T-helper 17 cell (primary cell): ENCODE data around the gene BCLAF3. TPM values are rescaled to one million over a fixed set of nuclear protein-coding genes. Genes with fewer than 3 reads are reported as not detected.

Experiments
- ATAC-seq: fragments of 150-1000 bp; cut with Tn5 transposase; 2 replicates; pipeline ENCODE4 v1.10.0; 2021; ENCODE audit warnings: mild to moderate bottlenecking, moderate library complexity
- DNase-seq, 3 donors: peaks; one replicate each; pipeline versions ENCODE4 v3.0.0 to v3.0.0-alpha.2; 2020 to 2021
- H3K9me3 ChIP-seq: one replicate; pipeline ENCODE4 v1.7.0; 2013; ENCODE audit warnings: low read length, mild to moderate bottlenecking; ENCODE audit not compliant: control insufficient read depth, poor library complexity, severe bottlenecking
- H3K27ac Mint-ChIP-seq: one replicate; pipeline ENCODE4 v1.8.0; 2022; ENCODE audit warnings: mild to moderate bottlenecking, moderate library complexity, mixed read lengths
- H3K27me3 Mint-ChIP-seq: one replicate; pipeline ENCODE4 v1.8.0; 2022; ENCODE audit warnings: mixed read lengths
- H3K36me3 Mint-ChIP-seq: one replicate; pipeline ENCODE4 v1.8.0; 2022; ENCODE audit warnings: low read depth, mixed read lengths
- H3K4me1 Mint-ChIP-seq: one replicate; pipeline ENCODE4 v1.8.0; 2022; ENCODE audit warnings: mild to moderate bottlenecking, mixed read lengths
- H3K4me3 Mint-ChIP-seq: one replicate; pipeline ENCODE4 v1.8.0; 2022; ENCODE audit warnings: mild to moderate bottlenecking, moderate library complexity, mixed read lengths
- total RNA-seq, 4 donors: library from RNA in 2 of 4; stranded (reverse) in 2 of 4; gene quantifications; one replicate each; pipeline ENCODE4 v1.2.3 and lab custom pipeline; 2022 to 2026

BCLAF3 gene
- total RNA-seq, 2 donors from 2014 or later: 6.7 to 10.0 TPM

DNA sequence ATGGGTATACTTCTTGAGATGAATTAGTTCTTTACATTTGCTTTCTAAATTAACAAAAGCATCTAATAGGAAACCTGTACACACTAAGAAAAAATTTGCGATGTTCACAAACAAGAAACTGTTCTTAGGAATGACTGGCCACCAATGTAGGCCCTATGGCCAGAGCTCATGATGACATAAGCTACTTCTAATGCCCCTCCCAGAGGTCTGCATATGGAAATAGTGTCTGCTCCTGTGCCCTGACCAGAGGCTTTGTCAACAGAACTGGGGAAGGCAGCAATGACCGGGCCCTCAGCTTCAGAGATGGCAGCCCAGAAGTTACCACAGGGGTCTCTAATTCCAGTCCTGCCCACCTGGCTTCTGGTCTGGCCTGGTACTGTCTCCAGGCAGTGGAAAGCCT, 15.0 kb upstream of the BCLAF3 start:
- Mint-ChIP-seq H3K4me1 (no peaks in the 10 kb centered on the region), H3K27me3 (no peaks in the 10 kb centered on the region), H3K36me3 (no peaks in the 10 kb centered on the region), H3K4me3 (no peak overlapping the region), H3K27ac (no peak overlapping the region)
- DNase-seq: no peak
- ATAC-seq: no peak
- H3K9me3 ChIP-seq: no peaks in the 10 kb centered on the region

DNA sequence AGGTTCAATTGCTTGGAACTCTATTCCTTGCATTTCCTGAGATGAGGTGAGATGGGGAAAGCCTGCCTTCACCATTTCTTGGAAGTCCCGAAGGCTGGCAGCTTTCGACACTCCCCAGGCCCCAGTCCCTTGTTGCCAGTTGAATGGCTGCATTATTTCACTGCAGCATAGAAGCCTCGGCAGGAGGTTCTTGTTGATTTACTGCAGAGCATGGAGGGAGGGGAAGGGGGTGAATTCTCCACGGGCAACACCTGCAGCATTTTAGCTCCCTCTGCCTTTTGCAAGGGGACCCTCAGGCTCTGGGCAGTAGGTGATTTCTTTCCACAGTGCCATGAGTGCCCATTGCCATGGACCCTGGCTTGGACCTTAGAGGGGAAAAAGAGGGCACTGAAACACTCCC, 10.7 kb upstream of the BCLAF3 start:
- Mint-ChIP-seq H3K36me3 (no peaks in the 10 kb centered on the region), H3K4me3 (no peak overlapping the region), H3K27me3 (no peaks in the 10 kb centered on the region), H3K27ac (no peak overlapping the region), H3K4me1 (no peaks in the 10 kb centered on the region)
- ATAC-seq (no peak), DNase-seq (no peak)
- H3K9me3 ChIP-seq: no peaks in the 10 kb centered on the region

DNA sequence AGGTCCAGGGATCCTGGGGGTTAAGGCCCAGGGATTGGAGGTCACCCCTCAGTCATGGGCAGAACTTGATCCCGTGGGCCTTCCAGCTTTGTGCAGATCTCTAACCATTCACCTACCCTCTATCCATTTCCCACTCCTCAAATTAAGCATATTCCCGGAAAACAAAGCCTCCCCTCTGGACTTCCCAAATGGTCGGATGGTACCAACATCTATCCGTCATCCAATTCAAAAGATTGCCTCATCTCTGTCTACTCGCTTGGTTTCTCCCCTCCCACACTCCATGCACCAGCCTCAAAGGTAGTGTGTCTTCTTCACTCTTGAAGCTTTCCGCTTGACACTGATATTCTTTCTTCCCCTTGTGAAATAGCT, 473 bp upstream of the BCLAF3 start:
- no peaks in the 10 kb centered on the region for H3K9me3 ChIP-seq
- peaks cover 7% of the 10 kb centered on the region for H3K4me1 Mint-ChIP-seq
- H3K4me3 Mint-ChIP-seq: peak overlapping the region; percentile 91
- DNase-seq (no peak), ATAC-seq (no peak)
- peak overlapping the region; percentile 89 for H3K27ac Mint-ChIP-seq
- H3K36me3 Mint-ChIP-seq: peaks cover 2% of the 10 kb centered on the region
- no peaks in the 10 kb centered on the region for H3K27me3 Mint-ChIP-seq

DNA sequence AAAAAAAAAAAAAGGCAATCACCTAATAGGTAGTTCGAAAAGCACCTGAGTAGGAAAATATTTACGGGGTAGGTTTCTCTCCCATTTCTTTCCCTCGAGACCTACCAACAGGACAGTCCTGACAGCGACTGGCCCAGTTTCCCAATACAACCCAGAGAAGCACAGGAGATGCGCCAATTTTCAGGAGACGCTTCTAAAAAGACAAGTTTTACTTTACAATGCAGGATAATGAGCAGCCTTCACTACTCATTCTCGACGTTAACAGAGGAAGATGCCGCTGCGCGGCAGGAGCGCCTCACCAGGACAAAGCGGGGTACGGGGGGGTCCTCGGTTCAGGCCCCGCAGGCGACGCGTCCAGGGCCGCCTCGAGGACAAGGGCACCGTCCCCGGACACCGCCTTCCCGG, 708 bp downstream of the BCLAF3 start:
- ATAC-seq (peak; percentile 33), DNase-seq (peak in 1 of 3 donors; percentile 12)
- peak overlapping the region; percentile 88 for H3K4me3 Mint-ChIP-seq
- H3K27ac Mint-ChIP-seq: peak overlapping the region; percentile 63
- no peaks in the 10 kb centered on the region for H3K9me3 ChIP-seq
- peaks cover 4% of the 10 kb centered on the region for H3K36me3 Mint-ChIP-seq
- H3K4me1 Mint-ChIP-seq: peaks cover 7% of the 10 kb centered on the region
- no peaks in the 10 kb centered on the region for H3K27me3 Mint-ChIP-seq

DNA sequence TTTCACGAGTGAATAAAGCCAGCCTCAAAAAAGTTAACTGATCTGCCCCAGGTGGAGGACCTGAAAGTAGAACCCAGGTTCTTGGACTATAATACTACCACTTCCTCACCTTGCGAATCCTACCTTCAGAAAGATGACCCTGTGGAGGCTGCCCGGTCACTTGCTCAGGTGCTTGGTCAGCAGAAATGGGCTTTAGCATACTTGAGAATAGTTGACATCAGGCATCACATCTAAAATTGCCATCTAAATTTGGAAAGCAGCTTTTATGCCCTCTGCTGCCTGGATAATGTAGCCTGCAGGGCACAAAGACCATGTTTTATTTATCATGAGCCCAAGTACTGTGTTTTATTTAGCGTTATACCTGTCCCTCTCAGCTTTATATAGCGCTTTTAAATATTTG, 3.0 kb downstream of the BCLAF3 start:
- Mint-ChIP-seq H3K36me3 (peaks cover 4% of the 10 kb centered on the region), H3K4me1 (peaks cover 7% of the 10 kb centered on the region), H3K4me3 (no peak overlapping the region), H3K27ac (no peak overlapping the region), H3K27me3 (no peaks in the 10 kb centered on the region)
- no peaks in the 10 kb centered on the region for H3K9me3 ChIP-seq
- no peak for DNase-seq
- ATAC-seq: no peak

DNA sequence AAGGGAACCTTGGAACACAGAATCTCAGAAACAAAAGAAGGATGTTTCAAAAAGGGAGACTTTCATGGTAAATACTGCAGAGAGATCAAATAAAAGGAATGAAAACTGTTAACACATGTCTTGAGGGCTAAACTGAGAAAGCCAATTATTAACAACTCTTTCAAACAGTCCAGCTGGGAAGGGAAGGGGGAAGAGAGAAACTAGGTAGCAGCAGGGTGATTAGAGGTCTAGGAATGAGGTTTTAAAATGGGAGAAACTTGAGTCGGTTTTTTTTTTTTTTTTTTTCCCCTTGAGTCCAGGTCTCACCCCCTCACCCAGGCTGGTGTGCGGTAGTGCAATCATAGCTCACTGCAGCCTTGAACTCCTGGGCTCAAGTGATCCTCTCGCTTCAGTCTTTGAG, 4.3 kb downstream of the BCLAF3 start:
- Mint-ChIP-seq H3K27ac (no peak overlapping the region), H3K4me1 (peaks cover 8% of the 10 kb centered on the region), H3K4me3 (no peak overlapping the region), H3K27me3 (no peaks in the 10 kb centered on the region), H3K36me3 (peaks cover 4% of the 10 kb centered on the region)
- DNase-seq (no peak), ATAC-seq (no peak)
- no peaks in the 10 kb centered on the region for H3K9me3 ChIP-seq

DNA sequence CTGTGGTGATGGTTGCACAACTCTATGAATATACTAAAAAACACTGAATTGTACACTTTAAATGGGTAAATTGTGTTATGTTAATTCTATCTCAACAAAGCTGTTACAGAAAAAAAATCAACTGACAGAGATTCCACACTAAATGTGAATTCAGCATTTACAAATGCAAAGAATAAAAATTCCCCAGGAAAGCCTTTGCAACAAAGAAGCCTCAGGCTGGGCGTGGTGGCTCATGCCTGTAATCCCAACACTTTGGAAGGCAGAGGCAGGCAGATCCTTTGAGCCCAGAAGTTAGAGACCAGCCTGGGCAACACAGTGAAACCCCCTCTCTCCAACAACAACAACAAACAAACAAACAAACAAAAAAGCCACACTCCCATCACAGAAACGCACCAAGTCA, 8.9 kb downstream of the BCLAF3 start:
- DNase-seq (no peak), ATAC-seq (no peak)
- Mint-ChIP-seq H3K4me1 (peaks cover 16% of the 10 kb centered on the region), H3K36me3 (peaks cover 2% of the 10 kb centered on the region), H3K27me3 (no peaks in the 10 kb centered on the region), H3K4me3 (no peak overlapping the region), H3K27ac (no peak overlapping the region)
- no peaks in the 10 kb centered on the region for H3K9me3 ChIP-seq

DNA sequence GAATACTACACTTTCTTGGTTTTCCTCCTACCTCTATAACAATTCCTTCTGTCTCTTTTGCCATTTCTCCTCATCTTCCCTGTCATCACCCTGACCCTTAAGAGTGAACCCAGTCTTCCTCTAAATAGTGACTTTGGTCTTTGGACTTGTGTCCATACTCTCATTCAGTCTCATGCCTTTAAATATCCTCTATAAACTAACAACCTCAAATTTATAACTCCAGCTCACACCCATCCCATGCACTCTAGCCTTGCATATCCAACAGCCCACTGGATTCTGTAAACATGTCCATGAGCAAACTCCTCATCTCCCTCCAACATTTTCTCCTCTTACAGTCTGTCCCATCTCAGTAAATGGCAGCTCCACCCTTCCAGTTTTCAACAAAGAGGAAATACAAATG, 15.0 kb downstream of the BCLAF3 start:
- Mint-ChIP-seq H3K4me1 (peaks cover 18% of the 10 kb centered on the region), H3K27me3 (no peaks in the 10 kb centered on the region), H3K36me3 (peaks cover 3% of the 10 kb centered on the region), H3K4me3 (no peak overlapping the region), H3K27ac (no peak overlapping the region)
- ATAC-seq: no peak
- H3K9me3 ChIP-seq: no peaks in the 10 kb centered on the region
- DNase-seq: no peak

DNA sequence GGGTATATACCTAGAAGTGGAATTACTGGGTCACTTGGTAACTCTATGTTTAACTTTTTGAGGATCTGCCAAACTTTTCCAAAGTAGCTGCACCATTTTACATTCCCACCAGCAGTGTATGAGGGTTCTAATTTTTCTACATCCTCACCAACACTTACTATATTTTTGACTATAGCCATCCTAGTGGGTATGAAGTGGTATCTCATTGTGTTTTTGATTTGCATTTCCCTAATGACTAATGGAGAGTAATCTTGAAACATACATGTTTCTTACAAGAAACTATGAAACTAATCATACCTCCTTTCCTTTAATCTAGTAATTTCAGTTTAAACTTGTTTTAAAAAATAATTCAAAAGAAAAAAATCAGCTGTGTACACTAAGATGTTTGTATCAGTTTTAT, 17.9 kb downstream of the BCLAF3 start:
- DNase-seq (no peak), ATAC-seq (no peak)
- no peak overlapping the region for H3K4me3 Mint-ChIP-seq
- H3K27ac Mint-ChIP-seq: no peak overlapping the region
- H3K36me3 Mint-ChIP-seq: peaks cover 3% of the 10 kb centered on the region
- peaks cover 10% of the 10 kb centered on the region for H3K4me1 Mint-ChIP-seq
- no peaks in the 10 kb centered on the region for H3K9me3 ChIP-seq
- no peaks in the 10 kb centered on the region for H3K27me3 Mint-ChIP-seq

DNA sequence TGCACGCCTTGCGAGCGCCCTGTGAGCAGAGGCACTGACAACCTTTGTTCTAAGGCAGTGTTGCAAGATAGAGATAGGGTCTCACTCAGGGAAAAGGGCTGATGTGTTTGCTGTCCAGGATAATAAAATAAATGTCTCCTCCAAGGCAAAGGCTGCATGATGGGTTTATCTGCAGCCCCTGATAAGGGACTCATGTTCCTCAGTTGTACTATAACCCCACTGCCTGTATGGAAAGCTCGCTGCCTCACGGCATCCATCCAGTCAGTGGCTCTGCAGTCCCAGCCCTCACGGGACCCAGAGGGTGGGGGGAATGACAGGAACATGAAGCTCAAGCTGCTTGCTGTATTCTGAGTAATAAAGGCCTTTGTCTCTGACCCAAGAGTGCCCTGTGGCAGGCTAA, 22.6 kb downstream of the BCLAF3 start:
- H3K36me3 Mint-ChIP-seq: peaks cover 3% of the 10 kb centered on the region
- no peak overlapping the region for H3K27ac Mint-ChIP-seq
- no peaks in the 10 kb centered on the region for H3K27me3 Mint-ChIP-seq
- no peaks in the 10 kb centered on the region for H3K9me3 ChIP-seq
- DNase-seq (no peak), ATAC-seq (no peak)
- no peak overlapping the region for H3K4me3 Mint-ChIP-seq
- peaks cover 3% of the 10 kb centered on the region for H3K4me1 Mint-ChIP-seq

DNA sequence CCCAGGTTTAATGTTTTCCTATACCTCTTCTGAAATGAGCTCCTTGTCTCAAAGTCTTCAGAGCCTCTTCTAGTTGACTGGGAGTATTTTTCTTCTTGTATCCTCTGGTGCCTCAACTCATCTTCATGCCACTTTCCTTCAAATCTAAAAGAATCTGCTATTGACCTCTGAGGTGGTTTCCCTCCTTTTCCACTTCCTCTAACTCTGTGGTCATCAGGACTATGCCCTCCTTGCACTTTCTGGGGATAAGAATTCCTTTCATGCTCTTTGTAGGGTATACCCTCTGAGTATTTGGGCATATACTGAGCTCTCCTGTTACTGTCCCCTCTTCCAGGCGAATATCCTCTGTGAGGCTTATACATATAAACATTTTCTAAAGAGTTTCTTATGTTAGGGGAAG, 24.8 kb downstream of the BCLAF3 start:
- no peak overlapping the region for H3K27ac Mint-ChIP-seq
- no peaks in the 10 kb centered on the region for H3K9me3 ChIP-seq

DNA sequence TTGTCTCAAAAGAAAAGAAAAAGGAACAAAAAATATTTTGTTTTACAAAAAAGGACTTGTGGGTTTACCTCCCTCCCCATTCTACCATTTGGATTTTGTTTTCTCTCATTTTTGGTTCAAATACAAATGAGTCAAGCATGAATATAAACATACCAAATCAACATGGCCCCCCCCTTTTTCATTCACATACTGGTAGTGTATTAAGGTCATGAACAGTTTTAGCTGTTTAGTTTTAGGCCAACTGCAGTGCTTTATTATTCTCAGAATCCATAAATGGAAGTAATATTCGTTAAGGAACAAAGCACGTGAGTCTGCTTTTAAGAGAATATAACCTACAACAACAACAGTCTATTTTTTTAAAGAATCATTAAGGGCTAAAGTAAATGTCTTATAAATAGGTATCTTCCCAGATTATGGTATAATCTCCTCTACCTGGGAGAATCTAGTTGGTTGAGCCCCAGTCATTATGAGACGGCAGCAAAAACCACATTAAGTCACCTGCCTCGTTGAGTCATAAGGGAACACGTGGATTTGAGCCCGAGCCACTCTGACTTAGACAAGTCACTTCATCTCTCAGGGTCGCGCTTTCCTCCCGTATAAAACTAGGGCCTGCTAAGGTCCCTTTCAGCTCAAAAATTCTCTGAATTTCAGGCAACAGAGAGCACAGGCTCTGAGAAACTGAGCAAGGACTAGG, 26.7 kb downstream of the BCLAF3 start:
- peaks cover 4% of the 10 kb centered on the region for H3K36me3 Mint-ChIP-seq
- no peak overlapping the region for H3K4me3 Mint-ChIP-seq
- no peak for DNase-seq
- ATAC-seq: no peak
- no peaks in the 10 kb centered on the region for H3K27me3 Mint-ChIP-seq
- H3K4me1 Mint-ChIP-seq: peaks cover 5% of the 10 kb centered on the region
- H3K9me3 ChIP-seq: no peaks in the 10 kb centered on the region
- H3K27ac Mint-ChIP-seq: no peak overlapping the region

More for the DNA sequence above, 24.8 kb downstream of the BCLAF3 start:
- H3K4me1 Mint-ChIP-seq: peaks cover 3% of the 10 kb centered on the region
- ATAC-seq: no peak
- no peak for DNase-seq
- no peak overlapping the region for H3K4me3 Mint-ChIP-seq
- no peaks in the 10 kb centered on the region for H3K27me3 Mint-ChIP-seq
- H3K36me3 Mint-ChIP-seq: peaks cover 3% of the 10 kb centered on the region

DNA sequence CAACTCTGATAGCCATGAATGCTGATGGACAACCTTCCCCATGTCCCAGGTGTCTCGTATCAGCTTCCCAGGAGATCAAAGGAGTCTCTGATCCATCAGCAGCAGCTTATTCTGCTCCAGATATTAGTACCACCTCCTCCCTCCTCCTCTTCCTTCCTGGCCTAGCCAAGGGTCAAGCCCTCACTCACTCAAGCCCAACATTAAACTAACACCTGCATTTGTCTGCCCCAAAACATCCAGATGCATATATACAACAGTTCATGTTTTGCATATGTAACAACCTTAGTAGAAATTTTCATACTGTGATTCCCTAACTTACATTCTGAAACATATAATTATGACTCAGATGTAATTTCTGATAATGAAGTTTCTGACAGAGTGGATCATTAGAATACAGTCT, 29.9 kb downstream of the BCLAF3 start:
- DNase-seq (no peak), ATAC-seq (no peak)
- Mint-ChIP-seq H3K4me3 (no peak overlapping the region), H3K36me3 (peaks cover 2% of the 10 kb centered on the region), H3K27ac (no peak overlapping the region), H3K4me1 (peaks cover 8% of the 10 kb centered on the region), H3K27me3 (no peaks in the 10 kb centered on the region)
- no peaks in the 10 kb centered on the region for H3K9me3 ChIP-seq
